ENCODE measurements around the gene RPRD1B. TPM values are rescaled to one million over a fixed set of nuclear protein-coding genes. Genes with fewer than 3 reads are reported as not detected.

The RPRD1B gene
- total RNA-seq, 1 experiment from 2014 or later: 42.6 TPM

DNA sequence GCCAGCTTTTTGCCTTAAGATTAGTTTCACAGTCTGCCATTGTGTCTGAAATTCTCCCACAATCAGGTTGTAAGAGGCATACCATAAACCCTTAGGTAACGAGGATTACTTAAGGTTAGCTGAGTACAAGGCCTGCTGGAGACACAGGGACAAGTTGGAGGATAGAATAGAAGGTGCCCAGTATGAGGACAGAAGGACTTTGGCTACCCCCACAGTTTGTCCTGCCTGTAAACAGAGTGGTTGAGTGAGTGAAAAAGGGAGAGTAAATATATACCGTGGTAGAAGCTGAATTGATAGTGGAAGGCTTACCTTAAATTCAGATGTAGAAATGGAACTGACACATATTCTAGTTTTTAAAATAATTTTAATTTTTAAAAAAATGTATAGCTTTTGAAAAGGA is 19.3 kb downstream of the RPRD1B start:
- Mint-ChIP-seq H3K27ac (ENCODE audit: low read depth, unreplicated experiment) (no peak overlapping the region), H3K9me3 (ENCODE audit: unreplicated experiment) (no peaks in the 10 kb centered on the region), H3K36me3 (ENCODE audit: insufficient read depth, unreplicated experiment) (peaks cover 41% of the 10 kb centered on the region), H3K27me3 (ENCODE audit: insufficient read depth, unreplicated experiment) (no peaks in the 10 kb centered on the region), H3K4me3 (ENCODE audit: unreplicated experiment) (no peak overlapping the region), H3K4me1 (ENCODE audit: insufficient read depth, unreplicated experiment) (peaks cover 27% of the 10 kb centered on the region)
- ChIA-PET POLR2A (interaction anchor here (0.6 to 6.8 kb wide), 8 partner anchors 9 to 187 kb away, joined by 3 to 38 read pairs (median 4); partner anchors contain the start of genes RPRD1B and TTI1), CTCF (interaction anchor here (0.7 to 31.0 kb wide), 10 partner anchors 15 to 492 kb away, joined by 3 to 782 read pairs (median 4); no protein-coding TSS in a partner anchor)
- BruUV-seq (replicated peaks): no TSS peak
- DNase-seq (ENCODE audit: unreplicated experiment): no peak
- TF ChIP-seq, protein P1, sequence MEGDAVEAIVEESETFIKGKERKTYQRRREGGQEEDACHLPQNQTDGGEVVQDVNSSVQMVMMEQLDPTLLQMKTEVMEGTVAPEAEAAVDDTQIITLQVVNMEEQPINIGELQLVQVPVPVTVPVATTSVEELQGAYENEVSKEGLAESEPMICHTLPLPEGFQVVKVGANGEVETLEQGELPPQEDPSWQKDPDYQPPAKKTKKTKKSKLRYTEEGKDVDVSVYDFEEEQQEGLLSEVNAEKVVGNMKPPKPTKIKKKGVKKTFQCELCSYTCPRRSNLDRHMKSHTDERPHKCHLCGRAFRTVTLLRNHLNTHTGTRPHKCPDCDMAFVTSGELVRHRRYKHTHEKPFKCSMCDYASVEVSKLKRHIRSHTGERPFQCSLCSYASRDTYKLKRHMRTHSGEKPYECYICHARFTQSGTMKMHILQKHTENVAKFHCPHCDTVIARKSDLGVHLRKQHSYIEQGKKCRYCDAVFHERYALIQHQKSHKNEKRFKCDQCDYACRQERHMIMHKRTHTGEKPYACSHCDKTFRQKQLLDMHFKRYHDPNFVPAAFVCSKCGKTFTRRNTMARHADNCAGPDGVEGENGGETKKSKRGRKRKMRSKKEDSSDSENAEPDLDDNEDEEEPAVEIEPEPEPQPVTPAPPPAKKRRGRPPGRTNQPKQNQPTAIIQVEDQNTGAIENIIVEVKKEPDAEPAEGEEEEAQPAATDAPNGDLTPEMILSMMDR (IDR thresholded peaks at IDR 0.05; ENCODE audit: unreplicated experiment): no peak
- intact Hi-C loops (cut with micrococcal nuclease): no loop called here

DNA sequence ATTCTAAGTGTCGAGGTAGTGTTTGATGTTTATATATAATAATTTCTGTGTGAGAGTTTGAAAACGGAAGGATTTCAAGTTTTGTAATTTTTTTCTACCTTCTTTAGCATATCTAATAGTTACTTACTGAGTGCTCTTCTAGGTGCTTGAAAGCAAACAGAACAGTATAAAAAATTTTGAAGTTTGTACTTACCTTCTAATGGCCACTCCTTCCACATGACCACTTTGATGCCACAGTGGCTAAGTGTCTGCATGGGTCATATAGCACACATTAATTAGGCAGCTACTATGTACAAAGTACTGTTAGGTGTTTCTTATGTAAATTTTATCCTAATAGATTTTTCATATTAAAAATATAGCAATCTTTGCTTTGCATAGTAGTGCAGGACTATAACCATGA is 21.1 kb downstream of the RPRD1B start:
- H3K9me3 Mint-ChIP-seq (ENCODE audit: unreplicated experiment): no peaks in the 10 kb centered on the region
- POLR2A ChIA-PET: interaction anchor here (0.6 to 1.6 kb wide), 2 partner anchors 19 to 30 kb away, joined by 3 to 5 read pairs; no protein-coding TSS in a partner anchor
- peaks cover 28% of the 10 kb centered on the region for H3K36me3 Mint-ChIP-seq (ENCODE audit: insufficient read depth, unreplicated experiment)
- TF ChIP-seq, protein P1 (IDR thresholded peaks at IDR 0.05; ENCODE audit: unreplicated experiment): no peak
- CTCF ChIA-PET: interaction anchor here (0.7 to 31.0 kb wide), 8 partner anchors 9 to 490 kb away, joined by 3 to 782 read pairs (median 6); no protein-coding TSS in a partner anchor
- H3K27me3 Mint-ChIP-seq (ENCODE audit: insufficient read depth, unreplicated experiment): no peaks in the 10 kb centered on the region
- H3K27ac Mint-ChIP-seq (ENCODE audit: low read depth, unreplicated experiment): no peak overlapping the region
- no peak overlapping the region for H3K4me3 Mint-ChIP-seq (ENCODE audit: unreplicated experiment)
- BruUV-seq (replicated peaks): no TSS peak
- intact Hi-C loops (cut with micrococcal nuclease): loop anchor here (5.0 kb wide), 1 partner anchor 487 kb away; no protein-coding TSS in a partner anchor
- H3K4me1 Mint-ChIP-seq (ENCODE audit: insufficient read depth, unreplicated experiment): peaks cover 25% of the 10 kb centered on the region
- no peak for DNase-seq (ENCODE audit: unreplicated experiment)

DNA sequence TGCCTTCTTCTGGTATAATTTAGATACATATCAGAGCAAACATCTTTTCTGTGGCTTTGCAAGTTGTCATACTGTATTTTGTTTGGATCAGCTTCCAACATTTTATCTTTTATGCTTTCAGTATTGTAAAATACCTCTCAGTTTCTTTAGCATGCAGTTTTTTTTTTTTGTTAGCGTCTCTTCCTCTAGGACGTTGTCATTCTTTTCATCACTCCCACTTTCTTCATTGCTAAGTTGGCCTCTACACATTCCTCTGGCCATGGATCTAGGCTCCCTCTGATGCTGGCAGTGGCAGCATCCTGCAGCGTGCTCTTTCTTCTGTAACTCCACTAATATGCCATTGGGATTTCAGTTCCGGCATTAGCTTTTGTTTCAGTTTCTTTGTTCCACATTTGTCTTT is 21.7 kb downstream of the RPRD1B start:
- ChIA-PET CTCF (interaction anchor here (0.7 to 31.0 kb wide), 9 partner anchors 9 to 490 kb away, joined by 3 to 782 read pairs (median 3); no protein-coding TSS in a partner anchor), POLR2A (interaction anchor here (0.6 kb wide), 1 partner anchor 29 kb away, joined by 5 read pairs; no protein-coding TSS in a partner anchor)
- no TSS peak for BruUV-seq (replicated peaks)
- intact Hi-C loops (cut with micrococcal nuclease): loop anchor here (5.0 kb wide), 1 partner anchor 488 kb away; no protein-coding TSS in a partner anchor
- H3K4me3 Mint-ChIP-seq (ENCODE audit: unreplicated experiment): no peak overlapping the region
- DNase-seq (ENCODE audit: unreplicated experiment): no peak
- H3K9me3 Mint-ChIP-seq (ENCODE audit: unreplicated experiment): no peaks in the 10 kb centered on the region
- peaks cover 23% of the 10 kb centered on the region for H3K36me3 Mint-ChIP-seq (ENCODE audit: insufficient read depth, unreplicated experiment)
- peaks cover 19% of the 10 kb centered on the region for H3K4me1 Mint-ChIP-seq (ENCODE audit: insufficient read depth, unreplicated experiment)
- H3K27me3 Mint-ChIP-seq (ENCODE audit: insufficient read depth, unreplicated experiment): no peaks in the 10 kb centered on the region
- TF ChIP-seq, protein P1 (IDR thresholded peaks at IDR 0.05; ENCODE audit: unreplicated experiment): no peak
- no peak overlapping the region for H3K27ac Mint-ChIP-seq (ENCODE audit: low read depth, unreplicated experiment)

DNA sequence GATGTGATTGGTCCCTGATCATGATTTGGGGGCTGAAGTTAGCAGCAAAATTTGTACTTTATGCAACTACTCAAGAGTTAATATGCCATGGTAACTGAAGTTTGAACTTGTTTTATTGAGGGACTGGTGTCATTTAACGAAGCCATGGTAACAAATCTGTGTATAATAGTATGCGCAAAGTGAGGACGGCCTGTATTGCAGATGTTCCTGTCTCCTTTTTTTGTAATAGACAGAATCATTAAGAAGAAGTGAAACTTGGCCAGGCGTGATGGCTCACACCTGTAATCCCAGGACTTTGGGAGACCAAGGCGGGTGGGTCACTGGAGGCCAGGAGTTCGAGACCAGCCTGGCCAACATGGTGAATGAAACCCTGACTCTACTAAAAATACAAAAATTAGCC is 22.3 kb downstream of the RPRD1B start:
- H3K27me3 Mint-ChIP-seq (ENCODE audit: insufficient read depth, unreplicated experiment): no peaks in the 10 kb centered on the region
- H3K4me1 Mint-ChIP-seq (ENCODE audit: insufficient read depth, unreplicated experiment): peaks cover 13% of the 10 kb centered on the region
- POLR2A ChIA-PET: interaction anchor here (0.7 kb wide), 1 partner anchor 17 kb away, joined by 3 read pairs; no protein-coding TSS in a partner anchor
- H3K9me3 Mint-ChIP-seq (ENCODE audit: unreplicated experiment): no peaks in the 10 kb centered on the region
- BruUV-seq (replicated peaks): no TSS peak
- no peak overlapping the region for H3K4me3 Mint-ChIP-seq (ENCODE audit: unreplicated experiment)
- TF ChIP-seq, protein P1 (IDR thresholded peaks at IDR 0.05; ENCODE audit: unreplicated experiment): no peak
- H3K36me3 Mint-ChIP-seq (ENCODE audit: insufficient read depth, unreplicated experiment): peaks cover 18% of the 10 kb centered on the region
- DNase-seq (ENCODE audit: unreplicated experiment): no peak
- intact Hi-C loops (cut with micrococcal nuclease): loop anchor here (2.0 to 5.0 kb wide), 3 partner anchors 117 to 489 kb away; partner anchors contain the start of gene VSTM2L
- no peak overlapping the region for H3K27ac Mint-ChIP-seq (ENCODE audit: low read depth, unreplicated experiment)
- CTCF ChIA-PET: interaction anchor here (0.6 to 31.0 kb wide), 9 partner anchors 11 to 490 kb away, joined by 3 to 782 read pairs (median 3); no protein-coding TSS in a partner anchor

Data from MCF 10A (cell line).